Karpas-422 (cell line): Measurements from ENCODE around the gene ATXN1. TPM values are rescaled to one million over a fixed set of nuclear protein-coding genes. Genes with fewer than 3 reads are reported as not detected.

Source experiments
- DNase-seq: peaks from one replicate; pipeline ENCODE4 v3.0.0-alpha.2; 2015
- H2AFZ ChIP-seq: fragments of 200-600 bp; sonication (generic); 2 replicates; pipeline ENCODE4 v1.6.1; 2014; ENCODE audit warnings: antibody characterized with exemption, low read length, mixed read lengths
- H3K27ac ChIP-seq: fragments of 200-600 bp; sonication (generic); 2 replicates; pipeline ENCODE4 v1.5.1; 2014; ENCODE audit warnings: mild to moderate bottlenecking, low read length, moderate library complexity
- H3K27me3 ChIP-seq: fragments of 200-600 bp; sonication (generic); 2 replicates; pipeline ENCODE4 v1.6.1; 2014; ENCODE audit warnings: low read length, mixed read lengths
- H3K36me3 ChIP-seq: fragments of 200-600 bp; sonication (generic); 2 replicates; pipeline ENCODE4 v1.6.1; 2014; ENCODE audit warnings: low read length, mixed read lengths; ENCODE audit not compliant: insufficient read depth
- H3K4me1 ChIP-seq: fragments of 200-600 bp; sonication (generic); 2 replicates; pipeline ENCODE4 v1.6.1; 2014; ENCODE audit warnings: mild to moderate bottlenecking, low read length, mixed read lengths
- H3K4me2 ChIP-seq: fragments of 200-600 bp; sonication (generic); 2 replicates; pipeline ENCODE4 v1.6.1; 2014; ENCODE audit warnings: low read length, low read depth, mild to moderate bottlenecking; ENCODE audit not compliant: poor library complexity, severe bottlenecking
- H3K4me3 ChIP-seq: fragments of 200-600 bp; sonication (generic); 2 replicates; pipeline ENCODE4 v1.5.1; 2014; ENCODE audit warnings: mild to moderate bottlenecking, antibody characterized with exemption, low read length, mixed read lengths
- H3K79me2 ChIP-seq: fragments of 200-600 bp; sonication (generic); 2 replicates; pipeline ENCODE4 v1.6.1; 2014; ENCODE audit warnings: mild to moderate bottlenecking, low read length, mixed read lengths
- H3K9ac ChIP-seq: fragments of 200-600 bp; sonication (generic); 2 replicates; pipeline ENCODE4 v1.6.0; 2014; ENCODE audit warnings: low read length
- H3K9me2 ChIP-seq: fragments of 200-600 bp; sonication (generic), shearing (Covaris generic); replicated peaks from 2 replicates; pipeline ENCODE4 v1.6.0; 2014; ENCODE audit warnings: mild to moderate bottlenecking, low read length, moderate library complexity; ENCODE audit not compliant: insufficient read depth
- H3K9me3 ChIP-seq: fragments of 300-700, 200-600 bp; sonication (generic); 2 replicates; pipeline ENCODE4 v1.6.1; 2014; ENCODE audit warnings: low read length, mixed read lengths
- H4K20me1 ChIP-seq: fragments of 200-600 bp; sonication (generic); 2 replicates; pipeline ENCODE4 v1.6.1; 2014; ENCODE audit warnings: mild to moderate bottlenecking, antibody characterized with exemption, low read length, low read depth; ENCODE audit not compliant: insufficient read depth
- total RNA-seq: library from RNA; depleted of rRNA; stranded (reverse); fragments of >200 nt; shearing (Covaris generic); gene quantifications from 2 replicates; pipeline ENCODE4 v1.2.3, GENCODE V29; 2014; ENCODE audit warnings: low replicate concordance

The ATXN1 gene
- total RNA-seq, 1 experiment from 2014 or later = 0.37 TPM

DNA sequence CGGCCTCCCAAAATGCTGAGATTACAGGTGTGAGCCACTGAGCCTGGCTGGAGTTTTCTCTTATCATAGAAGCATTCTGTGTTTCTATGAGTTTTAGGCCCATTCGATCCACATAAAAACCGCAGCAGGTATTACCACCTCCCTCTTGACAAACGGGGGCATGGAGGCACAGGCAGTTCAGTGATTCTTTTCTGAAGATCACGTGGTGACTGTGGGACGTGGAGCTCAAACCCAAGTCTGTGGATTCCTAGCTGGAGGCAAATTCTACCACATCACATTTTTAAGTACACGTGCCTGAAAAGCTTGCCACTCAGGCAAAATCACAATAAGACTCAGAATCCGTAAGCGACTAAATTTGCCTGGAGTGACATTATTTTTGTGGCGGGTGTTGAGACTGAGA lies 331.6 kb downstream of the ATXN1 start:
- H3K4me3 ChIP-seq = no peak overlapping the region
- DNase-seq = no peak
- H3K36me3 ChIP-seq = no peaks in the 10 kb centered on the region
- H3K79me2 ChIP-seq = no peaks in the 10 kb centered on the region
- H2AFZ ChIP-seq = no peak overlapping the region
- no peak overlapping the region for H3K9ac ChIP-seq
- no peaks in the 10 kb centered on the region for H3K9me2 ChIP-seq
- no peak overlapping the region for H3K4me2 ChIP-seq
- H3K9me3 ChIP-seq = no peaks in the 10 kb centered on the region
- no peak overlapping the region for H3K27ac ChIP-seq
- H4K20me1 ChIP-seq = no peaks in the 10 kb centered on the region
- H3K27me3 ChIP-seq = no peaks in the 10 kb centered on the region
- peaks cover 31% of the 10 kb centered on the region for H3K4me1 ChIP-seq

DNA sequence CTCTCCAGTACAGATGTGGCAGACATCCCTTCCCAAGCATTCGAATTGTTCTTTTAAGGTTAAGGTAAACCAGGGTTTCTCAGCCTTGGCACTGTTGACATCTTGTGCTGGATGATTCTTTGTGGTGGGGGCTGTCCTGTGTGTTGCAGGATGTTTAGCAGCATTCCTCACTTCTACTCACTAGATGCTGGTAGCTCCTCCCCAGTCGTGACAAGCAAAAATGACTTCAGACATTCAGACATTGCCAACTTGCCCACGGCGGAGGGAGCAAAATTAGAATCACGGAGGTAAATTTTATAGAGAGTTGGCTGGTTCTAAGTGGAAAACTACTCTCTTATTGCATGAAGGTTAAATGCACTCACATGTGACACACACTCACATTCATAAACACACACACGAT lies 334.1 kb downstream of the ATXN1 start:
- H3K27me3 ChIP-seq = no peaks in the 10 kb centered on the region
- H3K9me3 ChIP-seq = no peaks in the 10 kb centered on the region
- no peak overlapping the region for H3K9ac ChIP-seq
- DNase-seq = no peak
- H3K79me2 ChIP-seq = no peaks in the 10 kb centered on the region
- H4K20me1 ChIP-seq = no peaks in the 10 kb centered on the region
- no peak overlapping the region for H3K27ac ChIP-seq
- H2AFZ ChIP-seq = no peak overlapping the region
- H3K4me1 ChIP-seq = peaks cover 14% of the 10 kb centered on the region
- no peak overlapping the region for H3K4me3 ChIP-seq
- no peak overlapping the region for H3K4me2 ChIP-seq
- H3K36me3 ChIP-seq = no peaks in the 10 kb centered on the region
- no peaks in the 10 kb centered on the region for H3K9me2 ChIP-seq

DNA sequence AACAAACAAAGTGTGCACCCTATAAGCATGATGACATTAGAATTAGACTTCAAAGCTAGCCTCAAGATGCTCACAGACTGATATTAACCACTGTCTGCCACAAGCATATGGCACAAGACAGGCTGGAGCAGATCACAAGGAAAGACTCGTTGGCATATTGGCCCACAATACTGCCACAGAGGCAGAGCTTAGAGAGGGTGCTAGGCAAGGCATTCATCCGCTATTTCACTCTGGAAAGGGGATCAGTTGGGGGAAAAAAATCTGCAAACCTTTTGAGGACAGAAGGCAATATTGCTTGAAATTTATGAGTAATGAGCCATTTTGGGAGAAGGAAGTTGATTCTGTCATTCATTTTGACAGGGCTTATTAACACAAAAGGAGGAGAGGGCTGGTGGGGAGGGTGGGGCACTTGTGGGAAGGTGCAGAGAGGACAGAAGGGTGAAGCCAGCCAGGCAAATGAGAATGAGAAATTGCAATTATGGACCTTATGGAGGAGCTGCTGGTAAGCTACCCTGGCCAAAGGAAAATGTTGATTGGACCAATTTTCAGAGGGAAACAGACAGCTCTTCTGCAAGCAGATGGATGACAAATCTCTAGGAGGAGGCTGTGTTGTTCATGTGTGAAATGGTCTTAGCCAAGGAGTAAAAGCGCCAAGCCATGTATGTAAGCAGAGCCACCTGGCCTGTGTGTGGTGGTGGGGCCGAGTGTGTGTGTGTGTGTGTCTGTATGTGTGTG lies 335.2 kb downstream of the ATXN1 start:
- Histone ChIP-seq H3K27ac (no peak overlapping the region), H3K4me2 (no peak overlapping the region), H3K9me2 (no peaks in the 10 kb centered on the region), H3K9me3 (no peaks in the 10 kb centered on the region), H3K4me1 (peaks cover 7% of the 10 kb centered on the region), H3K9ac (no peak overlapping the region), H4K20me1 (no peaks in the 10 kb centered on the region), H3K36me3 (no peaks in the 10 kb centered on the region), H3K27me3 (no peaks in the 10 kb centered on the region), H3K4me3 (no peak overlapping the region), H2AFZ (no peak overlapping the region), H3K79me2 (no peaks in the 10 kb centered on the region)
- DNase-seq = no peak

DNA sequence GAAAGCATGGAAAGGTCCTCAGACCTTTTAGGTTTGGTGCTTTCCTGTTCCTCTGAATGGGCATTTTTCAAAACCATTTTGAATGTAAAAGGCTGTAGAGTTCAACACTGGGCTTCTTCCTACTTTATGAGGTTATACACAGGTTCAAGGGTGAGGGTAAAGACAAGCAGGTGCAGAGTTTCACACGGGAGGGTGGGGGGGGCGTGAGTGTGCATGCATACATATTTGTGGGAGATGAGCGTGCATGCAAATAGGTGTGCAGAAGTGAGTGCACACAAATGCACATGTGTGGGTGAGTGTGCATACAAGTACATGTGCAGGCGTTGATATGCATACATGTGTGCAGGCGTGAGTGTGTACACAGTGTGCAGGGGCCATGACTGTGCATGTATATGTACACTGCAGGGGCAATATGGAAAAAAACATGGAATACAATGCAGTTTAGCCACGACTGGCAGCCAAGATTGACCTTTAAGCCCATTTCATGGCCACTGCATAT lies 339.7 kb downstream of the ATXN1 start:
- H3K9me2 ChIP-seq = no peaks in the 10 kb centered on the region
- no peaks in the 10 kb centered on the region for H3K36me3 ChIP-seq
- DNase-seq = no peak
- no peak overlapping the region for H3K27ac ChIP-seq
- no peaks in the 10 kb centered on the region for H3K79me2 ChIP-seq
- peak overlapping the region; percentile 44 for H3K4me2 ChIP-seq
- no peaks in the 10 kb centered on the region for H3K9me3 ChIP-seq
- H2AFZ ChIP-seq = peak overlapping the region; percentile 72; the same call in 1 of the 2 replicates
- H3K4me3 ChIP-seq = no peak overlapping the region
- H3K9ac ChIP-seq = no peak overlapping the region
- no peaks in the 10 kb centered on the region for H4K20me1 ChIP-seq
- H3K27me3 ChIP-seq = no peaks in the 10 kb centered on the region
- H3K4me1 ChIP-seq = peaks cover 21% of the 10 kb centered on the region

DNA sequence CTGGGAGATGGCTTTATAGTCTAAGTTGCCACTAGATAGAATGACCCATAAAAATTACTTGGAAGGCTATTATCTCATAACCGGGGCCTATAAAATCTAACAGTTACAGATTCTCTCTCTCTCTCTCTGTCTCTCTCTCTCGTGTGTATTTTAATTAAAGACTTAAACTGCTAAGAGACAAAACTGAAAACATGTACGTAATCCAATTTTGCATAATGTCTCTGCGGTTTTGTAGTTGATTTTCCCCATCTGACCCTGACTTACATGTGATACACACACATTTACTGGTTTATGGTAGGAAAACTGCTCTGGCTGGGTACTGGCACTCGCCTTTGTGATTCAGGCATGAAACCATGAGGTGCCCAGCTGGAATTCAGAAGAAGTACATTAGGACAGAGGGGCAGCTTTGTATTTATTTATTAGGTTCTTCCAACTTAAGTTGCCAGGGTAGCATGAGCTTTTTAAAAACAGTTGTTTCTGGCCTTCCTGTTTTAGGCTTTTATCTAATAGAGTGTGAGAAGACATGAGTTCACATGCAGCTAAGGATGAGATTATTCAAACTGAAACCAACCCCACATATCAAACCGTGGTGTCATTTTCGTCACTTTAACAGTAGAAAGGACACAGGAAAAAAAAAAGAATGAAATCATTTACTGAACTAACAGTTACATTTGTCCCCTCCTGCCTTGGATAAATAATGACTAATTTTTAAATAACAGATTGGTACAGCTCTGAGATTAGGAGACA lies 340.4 kb downstream of the ATXN1 start:
- Histone ChIP-seq H3K9me3 (no peaks in the 10 kb centered on the region), H3K79me2 (no peaks in the 10 kb centered on the region), H3K9ac (no peak overlapping the region), H3K36me3 (no peaks in the 10 kb centered on the region), H2AFZ (peak overlapping the region; percentile 72; the same call in 1 of the 2 replicates), H3K4me2 (peak overlapping the region; percentile 44), H3K27ac (no peak overlapping the region), H3K27me3 (no peaks in the 10 kb centered on the region), H3K4me1 (peaks cover 21% of the 10 kb centered on the region), H4K20me1 (no peaks in the 10 kb centered on the region), H3K4me3 (peak overlapping the region; percentile 23; the same call in 1 of the 2 replicates), H3K9me2 (no peaks in the 10 kb centered on the region)
- DNase-seq = no peak

DNA sequence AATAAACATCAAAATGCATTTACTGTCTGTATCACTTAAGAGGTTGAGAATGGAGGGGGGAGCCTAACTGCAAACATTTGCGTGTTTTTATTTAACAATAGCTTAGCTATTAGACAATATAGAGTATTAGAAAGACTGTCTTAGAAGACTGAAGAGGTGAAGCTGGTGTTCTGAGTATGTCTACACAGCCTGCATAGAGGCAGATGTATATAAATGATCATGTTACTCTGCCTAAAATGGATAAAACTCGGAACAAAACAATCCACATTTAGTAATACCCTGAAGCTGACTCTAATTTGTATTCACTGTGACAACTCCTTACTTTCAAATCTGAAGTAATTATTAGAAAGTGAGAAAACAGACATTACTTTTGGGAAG lies 340.9 kb downstream of the ATXN1 start:
- Histone ChIP-seq H3K27ac (no peak overlapping the region), H3K9ac (no peak overlapping the region), H3K9me3 (no peaks in the 10 kb centered on the region), H3K4me1 (peaks cover 21% of the 10 kb centered on the region), H3K4me3 (no peak overlapping the region), H4K20me1 (no peaks in the 10 kb centered on the region), H3K27me3 (no peaks in the 10 kb centered on the region), H3K36me3 (no peaks in the 10 kb centered on the region), H3K9me2 (no peaks in the 10 kb centered on the region), H3K79me2 (no peaks in the 10 kb centered on the region), H2AFZ (peak overlapping the region; percentile 72; the same call in 1 of the 2 replicates), H3K4me2 (peak overlapping the region; percentile 44)
- DNase-seq = no peak

DNA sequence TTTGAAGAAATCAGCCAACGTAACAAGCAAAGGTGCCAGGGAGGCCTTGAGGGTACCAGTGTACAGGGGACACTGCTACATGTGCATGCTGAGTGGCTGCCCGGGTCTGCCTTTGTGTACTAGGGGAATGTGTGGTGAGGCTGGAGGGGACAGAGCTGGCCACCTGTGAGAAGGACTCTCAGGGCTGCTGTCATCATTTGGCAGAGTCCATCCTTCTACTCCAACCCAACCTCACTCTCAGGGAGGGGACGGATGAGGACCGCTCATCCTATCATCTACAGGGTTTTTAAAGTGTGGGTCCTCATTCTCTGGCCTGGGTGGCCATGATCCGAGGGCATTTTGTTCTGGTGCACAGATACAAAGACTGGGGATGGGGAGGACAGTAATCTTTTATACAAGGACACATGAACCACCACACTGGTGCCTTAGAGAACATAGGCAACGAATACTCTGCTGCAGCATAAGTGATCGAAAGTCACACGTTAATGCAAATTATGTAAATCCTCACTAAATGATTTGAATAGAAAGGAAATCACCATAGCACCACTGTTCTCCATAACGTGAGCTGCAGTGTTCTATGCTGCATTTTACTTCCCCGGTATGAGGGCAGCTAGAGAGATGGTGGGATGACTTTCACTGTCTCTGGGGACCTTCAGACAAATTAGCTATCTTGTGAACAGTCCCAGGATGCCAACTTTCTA lies 341.5 kb downstream of the ATXN1 start:
- peak overlapping the region; percentile 44 for H3K4me2 ChIP-seq
- H3K9me2 ChIP-seq = no peaks in the 10 kb centered on the region
- no peaks in the 10 kb centered on the region for H3K27me3 ChIP-seq
- H3K9ac ChIP-seq = no peak overlapping the region
- H3K79me2 ChIP-seq = no peaks in the 10 kb centered on the region
- peak; percentile 55 for DNase-seq
- peaks cover 21% of the 10 kb centered on the region for H3K4me1 ChIP-seq
- H3K36me3 ChIP-seq = no peaks in the 10 kb centered on the region
- H2AFZ ChIP-seq = no peak overlapping the region
- H3K27ac ChIP-seq = no peak overlapping the region
- H3K9me3 ChIP-seq = no peaks in the 10 kb centered on the region
- H4K20me1 ChIP-seq = no peaks in the 10 kb centered on the region
- H3K4me3 ChIP-seq = no peak overlapping the region

DNA sequence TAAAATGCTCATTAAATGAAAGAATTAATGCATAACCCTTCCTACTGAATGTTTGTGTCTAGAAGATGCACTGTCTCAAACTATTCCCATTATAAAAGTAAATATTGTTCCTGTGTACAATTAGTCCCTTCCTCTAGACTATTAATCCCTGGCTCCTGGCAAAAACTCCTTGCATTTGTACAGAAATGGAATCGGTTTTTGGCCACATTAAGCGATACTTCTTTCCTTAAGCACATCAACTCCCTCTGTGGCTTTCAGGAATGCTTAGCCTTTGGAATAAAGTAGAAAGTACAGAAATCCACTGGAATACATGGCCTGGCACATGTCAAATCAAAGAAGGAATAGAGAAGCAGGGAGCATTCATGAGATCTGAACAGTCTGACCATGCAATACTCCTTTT lies 343.1 kb downstream of the ATXN1 start:
- no peak overlapping the region for H3K4me2 ChIP-seq
- no peak overlapping the region for H3K27ac ChIP-seq
- H2AFZ ChIP-seq = no peak overlapping the region
- H3K36me3 ChIP-seq = no peaks in the 10 kb centered on the region
- peaks cover 37% of the 10 kb centered on the region for H3K4me1 ChIP-seq
- H3K27me3 ChIP-seq = 0 out of 2 replicates have a peak, but pooled peaks cover 2% of the 10 kb centered on the region
- no peaks in the 10 kb centered on the region for H3K9me3 ChIP-seq
- H3K79me2 ChIP-seq = no peaks in the 10 kb centered on the region
- H3K9ac ChIP-seq = no peak overlapping the region
- no peak overlapping the region for H3K4me3 ChIP-seq
- no peaks in the 10 kb centered on the region for H4K20me1 ChIP-seq
- no peak for DNase-seq
- no peaks in the 10 kb centered on the region for H3K9me2 ChIP-seq
